HT-29 (cell line): ENCODE measurements around the gene PCDHGA12. TPM values are rescaled to one million over a fixed set of nuclear protein-coding genes. Genes with fewer than 3 reads are reported as not detected.
A peak's percentile ranks its signal among the peaks of the same experiment; 100 is the strongest.
"Not testable (repeated sequence)": the region's sequence is repeated elsewhere in the genome, so short reads cannot be mapped to it uniquely, and the experiment has no call there.

Experiments
- DNase-seq: peaks from one replicate; pipeline ENCODE4 v3.0.0-alpha.2; 2015; ENCODE audit warnings: low spot score
- total RNA-seq: library from RNA; depleted of rRNA; stranded (reverse); fragments of >200 nt; shearing (Covaris generic); gene quantifications from 2 replicates; pipeline ENCODE4 v1.2.3, GENCODE V29; 2014

PCDHGA12 gene
- total RNA-seq, 1 experiment from 2014 or later: 0.13 TPM

DNA sequence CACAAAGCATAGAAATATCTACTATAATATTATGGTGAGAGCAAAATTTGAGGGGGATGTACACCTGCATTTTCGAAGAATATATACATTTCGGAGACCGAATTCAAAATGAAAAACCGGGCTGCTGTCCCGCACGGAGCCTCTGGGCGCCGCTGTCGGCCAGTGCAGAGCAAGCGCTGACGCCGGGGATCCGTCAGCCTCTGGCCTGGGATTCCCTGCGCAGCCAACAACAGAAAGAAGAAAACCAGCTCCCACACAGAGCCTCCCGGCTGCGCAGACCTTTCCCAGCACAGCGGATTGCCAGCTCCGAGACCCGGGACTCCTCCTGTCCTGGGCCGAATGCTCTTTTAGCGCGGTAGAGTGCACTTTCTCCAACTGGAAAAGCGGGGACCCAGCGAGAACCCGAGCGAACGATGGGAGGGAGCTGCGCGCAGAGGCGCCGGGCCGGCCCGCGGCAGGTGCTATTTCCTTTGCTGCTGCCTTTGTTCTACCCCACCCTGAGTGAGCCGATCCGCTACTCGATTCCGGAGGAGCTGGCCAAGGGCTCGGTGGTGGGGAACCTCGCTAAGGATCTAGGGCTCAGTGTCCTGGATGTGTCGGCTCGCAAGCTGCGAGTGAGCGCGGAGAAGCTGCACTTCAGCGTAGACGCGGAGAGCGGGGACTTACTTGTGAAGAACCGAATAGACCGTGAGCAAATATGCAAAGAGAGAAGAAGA lies 22.4 kb upstream of the PCDHGA12 start, which contains the start of gene PCDHGB6:
Gene PCDHGB6 (plus strand): TSS at position 232 of the 716 bp plus-strand sequence. CDS start 182 bp downstream, at position 414.
- not testable (repeated sequence) for DNase-seq

DNA sequence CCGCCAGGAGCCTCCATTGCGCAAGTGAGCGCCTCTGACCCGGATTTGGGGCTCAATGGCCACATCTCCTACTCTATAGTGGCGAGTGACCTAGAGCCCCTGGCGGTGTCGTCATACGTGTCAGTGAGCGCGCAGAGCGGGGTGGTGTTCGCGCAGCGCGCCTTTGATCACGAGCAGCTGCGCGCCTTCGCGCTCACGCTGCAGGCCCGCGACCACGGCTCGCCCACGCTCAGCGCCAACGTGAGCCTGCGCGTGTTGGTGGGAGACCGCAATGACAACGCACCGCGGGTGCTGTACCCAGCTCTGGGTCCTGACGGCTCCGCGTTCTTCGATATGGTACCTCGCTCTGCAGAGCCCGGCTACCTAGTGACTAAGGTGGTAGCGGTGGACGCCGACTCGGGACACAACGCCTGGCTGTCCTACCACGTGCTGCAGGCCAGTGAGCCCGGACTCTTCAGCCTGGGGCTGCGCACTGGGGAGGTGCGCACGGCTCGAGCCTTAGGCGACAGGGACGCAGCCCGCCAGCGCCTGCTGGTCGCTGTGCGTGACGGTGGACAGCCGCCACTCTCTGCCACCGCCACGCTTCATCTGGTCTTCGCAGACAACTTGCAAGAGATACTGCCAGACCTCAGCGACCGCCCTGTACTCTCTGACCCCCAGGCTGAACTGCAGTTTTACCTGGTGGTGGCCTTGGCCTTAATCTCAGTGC lies 20.6 kb upstream of the PCDHGA12 start:
- DNase-seq: no peak

DNA sequence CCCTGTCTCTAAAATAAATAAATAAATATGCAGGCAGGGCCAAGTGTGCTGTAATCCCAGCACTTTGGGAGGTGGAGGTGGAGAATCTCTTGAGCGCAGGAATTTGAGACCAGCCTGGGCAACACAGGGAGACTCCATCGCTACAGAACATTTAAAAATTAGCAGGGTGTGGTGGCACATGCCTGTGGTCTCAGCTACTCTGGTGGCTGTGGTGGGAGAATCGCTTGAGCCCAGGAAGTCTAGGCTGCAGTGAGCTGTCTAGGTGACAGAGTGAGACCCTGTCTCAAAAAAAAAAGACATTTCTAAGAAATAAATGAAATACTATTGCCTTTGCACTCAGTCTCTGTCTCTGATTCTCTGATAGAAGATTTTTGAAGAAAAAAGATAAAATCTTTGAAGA lies 18.7 kb upstream of the PCDHGA12 start:
- DNase-seq: no peak

DNA sequence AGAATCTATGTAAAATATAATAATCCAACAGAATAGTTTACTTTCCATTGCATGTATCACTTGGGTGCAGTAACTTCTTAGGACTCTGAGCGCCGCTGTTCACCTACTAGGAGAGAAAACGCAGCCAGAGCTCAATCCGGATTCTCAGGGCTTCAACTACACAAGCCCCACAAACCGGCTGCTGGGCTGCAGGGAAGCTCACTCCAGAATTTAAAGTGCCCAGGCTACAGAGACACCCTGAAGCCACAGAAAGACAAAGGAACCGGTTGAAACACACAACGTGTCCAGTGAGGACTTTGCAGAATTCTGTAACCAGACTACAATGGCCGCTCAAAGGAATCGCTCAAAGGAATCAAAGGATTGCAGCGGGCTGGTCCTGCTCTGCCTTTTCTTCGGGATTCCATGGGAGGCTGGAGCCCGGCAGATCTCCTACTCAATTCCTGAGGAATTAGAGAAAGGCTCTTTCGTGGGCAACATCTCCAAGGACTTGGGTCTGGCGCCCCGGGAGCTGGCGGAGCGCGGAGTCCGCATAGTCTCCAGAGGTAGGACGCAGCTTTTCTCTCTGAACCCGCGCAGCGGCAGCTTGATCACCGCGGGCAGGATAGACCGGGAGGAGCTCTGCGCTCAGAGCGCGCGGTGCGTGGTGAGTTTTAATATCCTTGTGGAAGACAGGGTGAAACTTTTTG lies 17.3 kb upstream of the PCDHGA12 start, which contains the start of gene PCDHGA10:
Gene PCDHGA10 (plus strand): TSS at position 134 of the 686 bp plus-strand sequence. CDS start 189 bp downstream, at position 323.
- DNase-seq: peak; percentile 72

DNA sequence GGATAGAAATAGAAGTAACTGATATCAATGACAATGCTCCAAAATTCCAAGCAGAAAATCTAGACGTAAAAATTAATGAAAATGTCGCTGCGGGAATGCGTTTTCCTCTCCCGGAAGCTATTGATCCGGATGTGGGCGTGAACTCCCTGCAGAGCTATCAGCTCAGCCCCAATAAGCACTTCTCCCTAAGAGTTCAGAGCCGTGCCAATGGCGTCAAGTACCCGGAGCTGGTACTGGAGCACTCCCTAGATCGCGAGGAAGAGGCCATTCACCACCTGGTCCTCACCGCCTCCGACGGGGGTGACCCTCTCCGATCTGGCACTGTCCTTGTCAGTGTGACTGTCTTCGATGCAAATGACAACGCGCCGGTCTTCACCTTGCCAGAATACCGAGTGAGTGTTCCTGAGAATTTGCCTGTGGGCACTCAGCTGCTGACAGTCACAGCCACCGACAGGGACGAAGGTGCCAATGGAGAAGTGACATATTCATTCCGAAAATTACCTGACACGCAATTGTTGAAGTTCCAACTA lies 16.7 kb upstream of the PCDHGA12 start:
- no peak for DNase-seq

DNA sequence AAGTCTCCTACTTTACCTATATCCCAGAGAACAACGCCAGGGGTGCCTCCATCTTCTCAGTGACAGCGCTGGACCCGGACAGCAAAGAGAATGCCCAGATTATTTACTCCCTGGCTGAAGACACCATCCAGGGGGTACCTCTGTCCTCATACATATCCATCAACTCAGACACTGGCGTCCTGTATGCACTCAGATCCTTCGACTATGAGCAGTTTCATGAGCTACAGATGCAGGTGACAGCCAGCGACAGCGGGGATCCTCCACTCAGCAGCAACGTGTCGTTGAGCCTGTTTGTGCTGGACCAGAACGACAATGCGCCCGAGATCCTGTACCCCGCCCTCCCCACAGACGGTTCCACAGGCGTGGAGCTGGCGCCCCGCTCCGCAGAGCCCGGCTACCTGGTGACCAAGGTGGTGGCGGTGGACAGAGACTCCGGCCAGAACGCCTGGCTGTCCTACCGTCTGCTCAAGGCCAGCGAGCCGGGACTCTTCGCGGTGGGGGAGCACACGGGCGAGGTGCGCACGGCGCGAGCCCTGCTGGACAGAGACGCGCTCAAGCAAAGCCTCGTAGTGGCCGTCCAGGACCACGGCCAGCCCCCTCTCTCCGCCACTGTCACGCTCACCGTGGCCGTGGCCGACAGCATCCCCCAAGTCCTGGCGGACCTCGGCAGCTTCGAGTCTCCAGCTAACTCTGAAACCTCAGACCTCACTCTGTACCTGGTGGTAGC lies 15.6 kb upstream of the PCDHGA12 start:
- DNase-seq: not testable (repeated sequence)

DNA sequence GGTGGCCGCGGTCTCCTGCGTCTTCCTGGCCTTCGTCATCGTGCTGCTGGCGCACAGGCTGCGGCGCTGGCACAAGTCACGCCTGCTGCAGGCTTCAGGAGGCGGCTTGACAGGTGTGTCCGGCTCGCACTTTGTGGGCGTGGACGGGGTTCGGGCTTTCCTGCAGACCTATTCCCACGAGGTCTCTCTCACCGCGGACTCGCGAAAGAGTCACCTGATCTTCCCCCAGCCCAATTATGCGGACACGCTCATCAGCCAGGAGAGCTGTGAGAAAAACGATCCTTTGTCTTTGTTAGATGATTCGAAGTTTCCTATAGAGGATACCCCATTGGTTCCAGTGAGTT lies 15.1 kb upstream of the PCDHGA12 start:
- not testable (repeated sequence) for DNase-seq

DNA sequence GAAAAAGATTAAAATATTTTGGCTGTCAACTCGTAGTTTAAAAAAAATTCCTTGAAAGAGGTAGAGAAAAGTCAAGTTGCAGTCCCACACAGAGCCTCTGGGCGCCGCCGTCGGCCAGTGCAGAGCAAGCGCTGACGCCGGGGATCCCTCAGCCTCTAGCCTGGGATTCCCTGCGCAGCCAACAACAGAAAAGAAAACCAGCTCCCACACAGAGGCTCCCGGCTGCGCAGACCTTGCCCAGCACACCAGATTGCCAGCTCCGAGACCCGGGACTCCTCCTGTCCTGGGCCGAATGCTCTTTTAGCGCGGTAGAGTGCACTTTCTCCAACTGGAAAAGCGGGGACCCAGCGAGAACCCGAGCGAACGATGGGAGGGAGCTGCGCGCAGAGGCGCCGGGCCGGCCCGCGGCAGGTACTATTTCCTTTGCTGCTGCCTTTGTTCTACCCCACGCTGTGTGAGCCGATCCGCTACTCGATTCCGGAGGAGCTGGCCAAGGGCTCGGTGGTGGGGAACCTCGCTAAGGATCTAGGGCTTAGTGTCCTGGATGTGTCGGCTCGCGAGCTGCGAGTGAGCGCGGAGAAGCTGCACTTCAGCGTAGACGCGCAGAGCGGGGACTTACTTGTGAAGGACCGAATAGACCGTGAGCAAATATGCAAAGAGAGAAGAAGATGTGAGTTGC lies 12.7 kb upstream of the PCDHGA12 start, which contains the start of gene PCDHGB7:
Gene PCDHGB7 (plus strand): TSS at position 184 of the 679 bp plus-strand sequence. CDS start 183 bp downstream, at position 367.
- DNase-seq: peak; percentile 64

DNA sequence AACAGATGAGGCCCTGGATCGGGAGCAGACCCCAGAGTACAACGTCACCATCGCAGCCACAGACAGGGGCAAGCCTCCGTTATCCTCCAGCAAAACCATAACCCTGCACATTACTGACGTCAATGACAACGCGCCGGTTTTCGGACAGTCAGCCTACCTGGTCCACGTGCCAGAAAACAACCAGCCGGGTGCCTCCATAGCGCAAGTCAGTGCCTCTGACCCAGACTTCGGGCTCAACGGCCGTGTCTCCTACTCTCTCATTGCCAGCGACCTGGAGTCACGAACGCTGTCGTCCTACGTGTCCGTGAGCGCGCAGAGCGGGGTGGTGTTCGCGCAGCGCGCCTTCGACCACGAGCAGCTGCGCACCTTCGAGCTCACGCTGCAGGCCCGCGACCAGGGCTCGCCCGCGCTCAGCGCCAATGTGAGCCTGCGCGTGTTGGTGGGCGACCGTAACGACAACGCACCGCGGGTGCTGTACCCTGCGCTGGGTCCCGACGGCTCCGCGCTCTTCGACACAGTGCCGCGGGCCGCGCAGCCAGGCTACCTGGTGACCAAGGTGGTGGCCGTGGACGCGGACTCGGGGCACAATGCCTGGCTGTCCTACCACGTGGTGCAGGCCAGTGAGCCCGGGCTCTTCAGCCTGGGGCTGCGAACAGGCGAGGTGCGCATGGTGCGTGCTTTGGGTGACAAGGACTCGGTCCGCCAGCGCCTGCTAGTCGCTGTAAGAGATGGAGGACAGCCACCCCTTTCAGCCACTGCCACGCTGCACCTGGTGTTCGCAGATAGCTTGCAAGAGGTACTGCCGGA lies 11.0 kb upstream of the PCDHGA12 start:
- DNase-seq: no peak

DNA sequence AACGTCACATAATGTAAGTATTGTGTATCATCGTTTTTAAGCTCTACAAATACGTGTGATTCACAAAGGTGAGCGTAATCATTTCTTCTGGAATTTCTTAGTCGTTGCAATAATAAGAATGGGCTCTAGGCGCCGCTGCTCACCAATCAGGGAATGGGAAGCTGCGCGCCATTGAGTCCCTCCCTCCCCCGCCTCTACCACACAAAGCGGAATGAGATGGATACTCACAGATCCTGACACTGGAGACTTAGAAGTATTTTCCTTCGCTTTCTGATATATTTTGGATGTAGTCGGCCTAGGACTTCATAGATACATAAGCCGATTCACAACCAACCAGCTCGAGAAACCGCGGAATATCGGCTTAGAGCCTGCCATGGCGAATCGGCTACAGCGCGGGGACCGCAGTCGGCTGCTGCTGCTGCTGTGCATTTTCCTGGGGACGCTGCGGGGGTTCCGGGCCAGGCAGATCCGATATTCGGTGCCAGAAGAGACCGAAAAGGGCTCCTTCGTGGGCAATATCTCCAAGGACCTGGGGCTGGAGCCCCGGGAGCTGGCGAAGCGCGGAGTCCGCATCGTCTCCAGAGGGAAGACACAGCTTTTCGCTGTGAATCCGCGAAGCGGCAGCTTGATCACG lies 9.3 kb upstream of the PCDHGA12 start, which contains the start of gene PCDHGA11:
Gene PCDHGA11 (plus strand): TSS at position 197 of the 634 bp plus-strand sequence. CDS start 177 bp downstream, at position 374.
- peak; percentile 51 for DNase-seq

DNA sequence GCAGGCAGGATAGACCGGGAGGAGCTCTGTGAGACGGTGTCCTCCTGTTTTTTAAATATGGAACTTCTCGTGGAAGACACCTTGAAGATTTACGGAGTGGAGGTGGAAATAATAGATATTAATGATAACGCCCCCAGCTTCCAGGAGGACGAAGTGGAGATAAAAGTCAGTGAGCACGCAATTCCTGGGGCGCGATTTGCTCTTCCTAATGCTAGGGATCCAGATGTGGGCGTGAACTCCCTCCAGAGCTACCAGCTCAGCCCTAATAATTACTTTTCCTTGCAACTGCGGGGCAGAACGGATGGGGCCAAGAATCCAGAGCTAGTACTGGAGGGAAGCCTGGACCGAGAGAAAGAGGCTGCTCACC lies 8.8 kb upstream of the PCDHGA12 start:
- DNase-seq: no peak

DNA sequence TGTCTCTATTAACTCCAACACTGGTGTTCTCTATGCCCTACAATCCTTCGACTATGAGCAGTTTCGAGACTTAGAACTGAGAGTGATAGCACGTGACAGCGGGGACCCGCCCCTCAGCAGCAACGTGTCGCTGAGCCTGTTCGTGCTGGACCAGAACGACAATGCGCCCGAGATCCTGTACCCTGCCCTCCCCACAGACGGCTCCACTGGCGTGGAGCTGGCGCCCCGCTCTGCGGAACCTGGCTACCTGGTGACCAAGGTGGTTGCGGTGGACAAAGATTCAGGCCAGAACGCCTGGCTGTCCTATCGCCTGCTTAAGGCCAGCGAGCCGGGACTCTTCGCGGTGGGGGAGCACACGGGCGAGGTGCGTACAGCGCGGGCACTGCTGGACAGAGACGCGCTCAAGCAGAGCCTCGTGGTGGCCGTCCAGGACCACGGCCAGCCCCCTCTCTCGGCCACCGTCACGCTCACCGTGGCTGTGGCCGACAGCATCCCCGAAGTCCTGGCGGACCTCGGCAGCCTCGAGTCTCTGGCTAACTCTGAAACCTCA lies 7.5 kb upstream of the PCDHGA12 start:
- no peak for DNase-seq

DNA sequence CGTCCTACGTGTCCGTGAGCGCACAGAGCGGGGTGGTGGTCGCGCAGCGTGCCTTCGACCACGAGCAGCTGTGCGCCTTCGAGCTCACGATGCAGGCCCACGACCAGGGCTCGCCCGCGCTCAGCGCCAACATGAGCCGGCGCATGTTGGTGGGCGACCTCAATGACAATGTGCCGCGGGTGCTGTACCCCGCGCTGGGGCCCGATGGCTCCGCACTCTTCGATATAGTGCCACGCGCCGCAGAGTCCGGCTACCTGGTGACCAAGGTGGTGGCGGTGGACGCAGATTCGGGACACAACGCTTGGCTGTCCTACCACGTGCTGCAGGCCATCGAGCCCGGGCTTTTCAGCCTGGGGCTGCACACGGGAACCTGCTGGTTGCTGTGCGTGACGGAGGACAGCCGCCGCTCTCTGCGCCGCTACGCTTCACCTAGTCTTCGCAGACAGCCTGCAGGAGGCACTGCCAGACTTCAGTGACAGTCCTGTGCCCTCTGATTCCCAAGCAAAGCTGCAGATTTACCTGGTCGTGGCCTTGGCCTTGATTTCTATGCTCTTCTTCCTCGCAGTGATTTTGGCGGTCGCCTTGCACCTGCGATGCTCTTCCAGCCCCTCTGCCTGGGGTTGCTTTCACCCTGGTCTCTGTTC lies 2.4 kb upstream of the PCDHGA12 start:
- DNase-seq: no peak

DNA sequence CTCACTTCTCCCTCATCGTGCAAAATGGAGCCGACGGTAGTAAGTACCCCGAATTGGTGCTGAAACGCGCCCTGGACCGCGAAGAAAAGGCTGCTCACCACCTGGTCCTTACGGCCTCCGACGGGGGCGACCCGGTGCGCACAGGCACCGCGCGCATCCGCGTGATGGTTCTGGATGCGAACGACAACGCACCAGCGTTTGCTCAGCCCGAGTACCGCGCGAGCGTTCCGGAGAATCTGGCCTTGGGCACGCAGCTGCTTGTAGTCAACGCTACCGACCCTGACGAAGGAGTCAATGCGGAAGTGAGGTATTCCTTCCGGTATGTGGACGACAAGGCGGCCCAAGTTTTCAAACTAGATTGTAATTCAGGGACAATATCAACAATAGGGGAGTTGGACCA lies 979 bp downstream of the PCDHGA12 start:
- no peak for DNase-seq

DNA sequence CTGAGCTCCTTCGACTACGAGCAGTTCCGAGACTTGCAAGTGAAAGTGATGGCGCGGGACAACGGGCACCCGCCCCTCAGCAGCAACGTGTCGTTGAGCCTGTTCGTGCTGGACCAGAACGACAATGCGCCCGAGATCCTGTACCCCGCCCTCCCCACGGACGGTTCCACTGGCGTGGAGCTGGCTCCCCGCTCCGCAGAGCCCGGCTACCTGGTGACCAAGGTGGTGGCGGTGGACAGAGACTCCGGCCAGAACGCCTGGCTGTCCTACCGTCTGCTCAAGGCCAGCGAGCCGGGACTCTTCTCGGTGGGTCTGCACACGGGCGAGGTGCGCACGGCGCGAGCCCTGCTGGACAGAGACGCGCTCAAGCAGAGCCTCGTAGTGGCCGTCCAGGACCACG lies 2.0 kb downstream of the PCDHGA12 start:
- DNase-seq: not testable (repeated sequence)

DNA sequence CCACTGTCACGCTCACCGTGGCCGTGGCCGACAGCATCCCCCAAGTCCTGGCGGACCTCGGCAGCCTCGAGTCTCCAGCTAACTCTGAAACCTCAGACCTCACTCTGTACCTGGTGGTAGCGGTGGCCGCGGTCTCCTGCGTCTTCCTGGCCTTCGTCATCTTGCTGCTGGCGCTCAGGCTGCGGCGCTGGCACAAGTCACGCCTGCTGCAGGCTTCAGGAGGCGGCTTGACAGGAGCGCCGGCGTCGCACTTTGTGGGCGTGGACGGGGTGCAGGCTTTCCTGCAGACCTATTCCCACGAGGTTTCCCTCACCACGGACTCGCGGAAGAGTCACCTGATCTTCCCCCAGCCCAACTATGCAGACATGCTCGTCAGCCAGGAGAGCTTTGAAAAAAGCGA lies 2.4 kb downstream of the PCDHGA12 start:
- DNase-seq: not testable (repeated sequence)

DNA sequence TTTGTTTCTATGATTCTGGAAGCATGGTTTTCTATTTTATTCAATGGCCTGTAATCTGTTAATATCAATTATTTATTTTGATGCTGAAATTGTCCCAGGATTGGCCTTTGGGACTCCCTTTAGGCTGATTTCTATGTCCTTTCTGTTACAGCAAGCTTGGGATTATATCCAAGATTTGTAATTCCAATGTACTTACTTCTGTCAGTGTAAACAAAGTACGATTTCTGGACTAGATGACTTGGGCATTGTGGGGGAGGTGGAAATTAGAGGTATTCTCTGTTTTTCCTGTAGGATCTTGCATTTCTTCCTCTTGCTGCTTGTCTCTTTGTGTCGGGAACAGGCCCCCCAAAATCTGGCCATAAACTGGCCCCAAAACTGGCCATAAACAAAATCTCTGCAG lies 3.7 kb downstream of the PCDHGA12 start:
- DNase-seq: no peak

DNA sequence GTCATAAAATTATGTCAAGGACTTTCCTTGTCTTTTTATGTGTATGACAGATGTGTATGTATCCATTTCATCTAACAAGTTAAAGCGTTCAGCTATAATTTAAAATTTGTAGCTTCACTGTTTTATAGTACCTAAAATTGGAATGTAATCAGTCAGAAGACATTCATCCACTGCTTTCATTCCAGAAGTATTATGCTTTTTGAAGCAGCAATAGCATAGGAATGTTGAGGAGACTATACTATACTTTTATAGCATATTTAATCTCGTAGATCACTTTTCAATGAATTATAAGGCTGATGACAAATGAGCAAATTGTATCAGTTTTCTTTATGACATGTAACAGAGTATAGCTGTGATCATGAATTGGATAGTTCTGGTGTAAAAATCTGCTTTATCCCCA lies 6.9 kb downstream of the PCDHGA12 start:
- no peak for DNase-seq
